ENCODE data around the gene GRAMD1B.

- no peak for TF ChIP-seq EZH2 (IDR thresholded peaks at IDR 0.05; ENCODE audit: borderline replicate concordance, insufficient read depth, low read depth, low read length, poor library complexity, severe bottlenecking)
- no peak for TF ChIP-seq CTCF (IDR thresholded peaks at IDR 0.05)
Observed at GRCh38 chr11:123519797-123520193, 89.7 kb downstream of the GRAMD1B start.
